ENCODE data around the gene EIF2S1. TPM values are rescaled to one million over a fixed set of nuclear protein-coding genes. Genes with fewer than 3 reads are reported as not detected.
"Not testable (repeated sequence)": the region's sequence is repeated elsewhere in the genome, so short reads cannot be mapped to it uniquely, and the experiment has no call there.

The EIF2S1 gene
- total RNA-seq, 1 donor from 2014 or later: 94.2 TPM

DNA sequence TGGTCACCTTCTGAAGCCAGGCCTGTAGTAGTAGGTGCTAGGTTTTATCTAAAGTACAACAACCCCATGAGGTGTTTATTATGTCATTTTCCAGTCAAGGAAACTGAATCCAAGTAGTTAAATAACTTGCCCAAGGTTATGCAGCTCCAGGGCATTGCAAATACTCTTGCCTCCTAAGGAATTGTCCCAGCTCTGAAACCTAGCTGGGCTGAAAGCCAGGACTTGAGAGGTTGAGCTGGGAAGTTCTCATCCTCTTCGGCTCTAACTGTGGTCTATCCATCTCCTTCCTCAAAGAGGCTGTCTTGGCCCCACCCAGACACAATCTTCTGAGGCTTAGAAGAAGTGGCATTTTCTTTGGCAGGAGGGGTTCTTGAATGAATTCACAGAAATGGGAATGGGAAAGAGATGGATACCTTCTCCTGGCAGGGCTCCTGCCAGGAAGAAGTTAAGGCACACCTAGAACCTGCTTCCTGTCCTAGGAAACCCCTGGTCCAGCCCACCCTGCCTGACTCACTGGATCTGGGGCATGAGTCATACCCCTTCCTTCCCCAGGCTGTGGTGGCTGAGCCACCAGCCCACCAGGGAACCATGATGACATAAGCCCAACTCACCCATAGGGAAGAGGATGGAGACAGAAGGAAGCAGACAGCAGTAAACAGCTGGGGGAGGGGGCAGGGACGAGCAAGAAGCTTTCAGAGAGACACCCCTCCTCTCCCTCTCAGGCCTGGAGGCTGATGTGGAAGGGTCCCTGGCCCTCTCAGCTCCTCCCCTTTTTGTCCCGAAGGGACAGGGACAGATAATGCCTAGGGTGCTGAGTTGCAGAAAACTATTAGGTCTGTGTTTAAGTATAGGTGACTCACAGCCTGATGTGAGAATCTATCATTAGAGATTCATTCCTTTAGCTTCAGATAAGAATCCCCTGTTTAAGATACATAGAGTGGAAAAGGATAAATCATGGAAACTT is 54.0 kb downstream of the EIF2S1 start:
- ATAC-seq: peak; percentile 44

DNA sequence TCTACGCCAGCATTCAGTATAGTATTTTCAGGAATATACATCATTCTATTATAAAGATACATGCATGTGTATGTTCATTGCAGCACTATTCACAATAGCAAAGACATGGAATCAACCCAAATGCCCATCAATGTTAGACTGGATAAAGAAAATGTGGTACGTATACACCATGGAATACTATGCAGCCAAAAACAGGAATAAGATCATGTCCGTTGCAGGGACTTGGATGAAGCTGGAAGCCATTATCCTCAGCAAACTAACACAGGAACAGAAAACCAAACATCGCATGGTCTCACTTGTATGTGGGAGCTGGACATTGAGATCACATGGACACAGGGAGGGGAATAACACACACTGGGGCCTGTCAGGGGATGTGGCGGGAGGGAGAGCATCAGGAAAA is 55.5 kb downstream of the EIF2S1 start:
- ATAC-seq: not testable (repeated sequence)

GRCh38 chr14:67416085-67416484 is 56.0 kb downstream of the EIF2S1 start:
- no peak for ATAC-seq

GRCh38 chr14:67416810-67417209 is 56.7 kb downstream of the EIF2S1 start:
- no peak for ATAC-seq

- ATAC-seq: no peak
These were observed 57.5 kb downstream of the EIF2S1 start for GRCh38 chr14:67417633-67418032.

- peak; percentile 71 for ATAC-seq
These were observed 58.5 kb downstream of the EIF2S1 start for GRCh38 chr14:67418401-67419191.

DNA sequence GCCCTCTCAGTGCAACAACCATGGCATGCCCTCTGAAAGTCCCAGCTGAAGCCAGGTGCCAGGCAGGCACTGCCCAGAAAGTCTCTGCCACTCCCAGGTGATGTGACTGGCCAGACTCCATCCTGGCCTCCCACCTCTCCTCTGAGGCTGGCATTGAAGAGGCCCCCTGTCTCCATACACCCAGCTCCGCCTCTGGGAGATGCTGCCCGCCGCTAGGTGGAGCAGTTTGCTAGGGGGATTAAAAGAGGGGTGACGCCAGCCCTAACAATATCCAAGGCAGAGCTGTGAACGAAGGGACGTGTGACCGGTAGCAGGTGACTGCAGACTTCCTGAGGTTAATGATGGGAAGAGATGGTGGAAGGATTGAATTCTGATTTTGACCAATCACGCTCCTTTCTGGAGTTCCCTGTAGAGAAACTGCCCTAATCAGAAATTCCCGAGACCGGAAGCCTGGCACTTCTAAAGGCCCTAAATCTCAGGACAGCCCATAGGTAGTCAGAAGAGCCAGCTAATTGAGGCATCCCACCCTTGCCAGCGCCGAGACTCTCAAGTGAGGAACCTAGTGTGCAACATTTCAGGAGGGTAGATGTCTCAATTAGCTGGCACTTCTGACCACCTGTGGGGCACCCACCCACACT is 60.1 kb downstream of the EIF2S1 start:
- ATAC-seq: peak; percentile 27

GRCh38 chr14:67421356-67422224 is 61.5 kb downstream of the EIF2S1 start:
- no peak for ATAC-seq

DNA sequence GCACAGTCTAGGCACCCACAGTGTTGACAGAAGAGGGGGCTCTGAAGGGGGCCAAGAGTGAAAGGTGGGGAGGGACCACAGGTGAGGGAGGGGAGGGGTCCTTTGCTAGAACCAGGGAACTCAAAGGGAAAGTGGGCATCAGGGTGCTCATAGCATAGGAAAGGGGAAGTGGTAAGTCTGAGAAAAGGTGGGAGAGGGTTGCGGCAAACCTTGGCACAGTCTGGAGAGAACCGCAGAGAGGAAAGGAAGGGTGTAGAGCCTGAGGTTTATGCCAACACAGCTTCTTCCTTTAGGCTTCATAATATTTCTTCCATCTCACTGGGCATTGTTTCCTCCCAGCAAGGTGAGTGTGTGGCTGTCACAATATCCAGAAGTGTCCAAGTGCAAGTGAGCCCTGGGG is 63.3 kb downstream of the EIF2S1 start:
- no peak for ATAC-seq

GRCh38 chr14:67424539-67424938 is 64.4 kb downstream of the EIF2S1 start:
- no peak for ATAC-seq

DNA sequence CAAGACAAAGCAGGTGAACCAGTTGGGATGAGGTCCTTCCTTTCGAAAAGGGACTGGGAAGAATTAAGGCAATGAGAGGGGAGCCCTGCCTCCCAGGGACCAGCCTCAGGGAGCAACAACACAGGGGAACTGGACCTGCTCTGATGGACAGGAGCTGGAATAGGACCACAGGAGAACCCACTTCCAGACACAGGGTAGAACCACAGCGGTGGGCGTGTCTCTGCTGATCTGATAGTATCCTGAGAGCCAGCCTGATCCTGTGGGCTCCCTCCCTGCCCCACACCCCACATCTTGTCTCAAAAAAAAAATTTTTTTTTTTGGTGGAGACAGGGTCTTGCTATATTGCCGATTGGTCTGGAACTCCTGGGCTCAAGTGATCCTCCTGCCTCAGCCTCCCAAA is 65.5 kb downstream of the EIF2S1 start:
- ATAC-seq: no peak

GRCh38 chr14:67426161-67426560 is 66.0 kb downstream of the EIF2S1 start:
- no peak for ATAC-seq

- peak; percentile 84 for ATAC-seq
These were observed 67.0 kb downstream of the EIF2S1 start for GRCh38 chr14:67426983-67427606.

- peak; percentile 56 for ATAC-seq
These were observed 68.4 kb downstream of the EIF2S1 start for GRCh38 chr14:67428501-67429031.

DNA sequence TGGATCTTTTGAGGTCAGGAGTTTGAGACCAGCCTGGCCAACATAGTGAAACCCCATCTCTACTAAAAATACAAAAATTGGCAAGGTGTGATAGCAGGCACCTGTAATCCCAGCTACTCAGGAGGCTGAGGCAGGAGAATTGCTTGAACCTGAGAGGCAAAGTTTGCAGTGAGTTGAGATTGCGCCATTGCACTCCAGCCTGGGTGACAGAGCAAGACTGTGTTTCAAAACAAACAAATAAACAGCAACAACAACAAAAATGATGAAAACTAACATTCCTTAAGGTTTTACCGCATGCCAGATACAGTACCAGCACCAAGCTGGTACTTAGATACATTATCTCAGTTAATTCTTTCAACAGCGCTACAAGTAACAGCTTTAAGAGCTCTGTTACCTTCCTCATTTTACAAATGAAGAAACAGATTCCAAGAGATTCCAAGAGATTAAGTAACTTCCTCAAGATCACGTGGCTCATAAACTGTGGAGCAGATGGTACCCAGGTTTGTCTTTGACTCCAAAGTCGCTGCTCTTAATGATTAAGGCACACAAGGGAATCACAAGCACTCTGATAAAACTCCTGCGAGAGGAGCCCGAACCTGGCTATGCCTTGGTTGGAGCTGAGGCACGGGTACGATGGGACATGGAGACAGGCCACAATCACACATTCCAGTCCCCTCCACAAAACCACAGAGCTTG is 69.5 kb downstream of the EIF2S1 start:
- ATAC-seq: no peak

GRCh38 chr14:67432050-67432564 is 72.0 kb downstream of the EIF2S1 start:
- ATAC-seq: no peak

DNA sequence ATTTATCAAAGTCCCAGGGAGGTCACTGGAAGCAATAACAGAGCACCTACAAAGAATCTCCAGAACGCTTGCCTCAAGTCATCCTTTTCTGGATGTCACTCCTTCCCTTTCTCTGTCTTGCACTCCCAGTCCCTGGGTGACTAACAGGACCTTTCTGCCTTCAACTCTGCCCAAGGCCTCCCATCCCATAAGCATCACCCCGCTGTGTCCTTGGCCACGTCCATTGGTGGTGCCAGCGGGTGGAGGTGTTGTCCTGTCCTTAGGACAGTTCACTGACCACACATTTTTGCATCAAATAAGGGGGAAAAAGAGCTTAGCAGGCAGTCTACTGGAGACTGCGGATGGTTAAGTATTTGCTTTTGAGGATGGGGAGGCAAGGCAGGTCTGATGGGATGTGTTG is 75.5 kb downstream of the EIF2S1 start:
- no peak for ATAC-seq
